ENCODE measurements around the gene CKM. TPM values are rescaled to one million over a fixed set of nuclear protein-coding genes. Genes with fewer than 3 reads are reported as not detected.
"Not testable (repeated sequence)": the region's sequence is repeated elsewhere in the genome, so short reads cannot be mapped to it uniquely, and the experiment has no call there.

Gene CKM
- total and polyA plus RNA-seq, 10 of the 15 experiments (the other 5 are each of a cell fraction or from before 2014, with no cell fraction given) = 0.08 to 0.14 (median 0.13) TPM; not detected in 5

GRCh38 chr19:45311621-45312020, 11.1 kb downstream of the CKM start (continued):
- TF ChIP-seq NBN (IDR thresholded peaks at IDR 0.05) (no peak), REST (IDR thresholded peaks at IDR 0.05; ENCODE audit: low read depth, low read length) (no peak), WRNIP1 (IDR thresholded peaks at IDR 0.05; ENCODE audit: borderline replicate concordance, low read depth, low read length) (no peak), ATF3 (IDR thresholded peaks at IDR 0.05; ENCODE audit: borderline replicate concordance, extremely low read depth, low read depth, low read length) (no peak)

GRCh38 chr19:45309322-45309721, 13.4 kb downstream of the CKM start:
- POLR2A ChIA-PET; H3K9ac ChIP-seq (ENCODE audit: control insufficient read depth, insufficient read depth, low read length); H3K36me3 ChIP-seq (ENCODE audit: control insufficient read depth in 2 of 2, insufficient read depth in 2 of 2, low read length in 1 of 2); RAD21 ChIA-PET (ENCODE audit: unreplicated experiment); intact Hi-C loops (cut with micrococcal nuclease; ENCODE audit: unreplicated experiment); H3K27ac ChIP-seq (ENCODE audit: control insufficient read depth, insufficient read depth); FAIRE-seq; BruUV-seq (replicated peaks); H3K9me3 ChIP-seq (replicated peaks; ENCODE audit: control insufficient read depth, insufficient read depth, low read length); DNase-seq (ENCODE audit: low read depth, low spot score); H3K79me2 ChIP-seq (ENCODE audit: control insufficient read depth, insufficient read depth, low read length); H3K4me1 ChIP-seq (ENCODE audit: control insufficient read depth, insufficient read depth, low read length); H3K27me3 ChIP-seq (replicated peaks in 1 of 2; ENCODE audit: control insufficient read depth in 2 of 2, insufficient read depth in 2 of 2, low read length in 1 of 2); H2AFZ ChIP-seq (ENCODE audit: control insufficient read depth, low read depth, low read length); H3K4me3 ChIP-seq; H3K4me2 ChIP-seq (ENCODE audit: control insufficient read depth, insufficient read depth); ATAC-seq; in situ Hi-C loops (cut with MboI); H4K20me1 ChIP-seq (ENCODE audit: control insufficient read depth, insufficient read depth); CTCF ChIA-PET; SMC1A ChIA-PET (ENCODE audit: uncharacterized antibody, unreplicated experiment): not testable (repeated sequence)
- WGBS (ENCODE audit: insufficient coverage, insufficient replicate concordance, low lambda C conversion rate, missing lambda C conversion rate) = 82% methylated on average over 8 of the region's 8 CpGs
